ENCODE measurements around the gene ITFG1. TPM values are rescaled to one million over a fixed set of nuclear protein-coding genes. Genes with fewer than 3 reads are reported as not detected.

Gene ITFG1
- total and polyA plus RNA-seq, 9 of the 15 experiments (the other 6 are each of a cell fraction or from before 2014, with no cell fraction given): 17.1 to 83.5 (median 35.8) TPM

- peak; percentile 75; the same call in 1 of the 2 replicates for TF ChIP-seq TRIM28 (IDR thresholded peaks at IDR 0.05)
- no peak for TF ChIP-seq CCAR2 (IDR thresholded peaks at IDR 0.05; ENCODE audit: low read depth, low read length)
- no peak for TF ChIP-seq ZNF436 (CRISPR knock-in tag; IDR thresholded peaks at IDR 0.05)
Observed at GRCh38 chr16:47490471-47490870, 29.6 kb upstream of the ITFG1 start (continued).

GRCh38 chr16:47488051-47488450 lies 27.2 kb upstream of the ITFG1 start:
- ChIA-PET POLR2A (no interaction called here), CTCF (ENCODE audit: low intra/inter-chr PET ratio) (no interaction called here)
- H3K9ac ChIP-seq (ENCODE audit: insufficient read depth in 1 of 2, low read depth in 2 of 2, low read length in 2 of 2): no peak overlapping the region
- TF ChIP-seq EZH2 (IDR thresholded peaks at IDR 0.05; ENCODE audit: borderline replicate concordance, low read depth, low read length): no peak
- peak in 1 of 2 experiments; percentile 98 for TF ChIP-seq AFF1 (IDR thresholded peaks at IDR 0.05; ENCODE audit: low read depth in 1 of 2, partially characterized antibody in 2 of 2)
- DNase-seq (ENCODE audit: extremely low read depth in 1 of 4, low spot score in 3 of 4) (no peak), FAIRE-seq (no peak), ATAC-seq (no peak)
- H3K4me3 ChIP-seq: no peak overlapping the region
- peaks cover 16% of the 10 kb centered on the region for H3K9me3 ChIP-seq (replicated peaks; ENCODE audit: control insufficient read depth, insufficient read depth, low read depth, low read length)
- no TSS peak for BruUV-seq (replicated peaks)
- H3K4me2 ChIP-seq (ENCODE audit: insufficient read depth, low read length): no peak overlapping the region
- no peaks in the 10 kb centered on the region for H4K20me1 ChIP-seq (replicated peaks; ENCODE audit: control insufficient read depth, insufficient read depth, low read length)
- in situ Hi-C loops (cut with MboI) (no loop called here), intact Hi-C loops (cut with micrococcal nuclease) (no loop called here)
- H3K9me1 ChIP-seq (ENCODE audit: control insufficient read depth, insufficient read depth, low read length): no peaks in the 10 kb centered on the region
- H3K36me3 ChIP-seq (ENCODE audit: control insufficient read depth, insufficient read depth, low read length): peaks cover 22% of the 10 kb centered on the region
- H3K27ac ChIP-seq (ENCODE audit: extremely low read depth, low read depth, low read length): no peak overlapping the region
- peaks cover 89% of the 10 kb centered on the region for H3K79me2 ChIP-seq (ENCODE audit: control insufficient read depth, insufficient read depth, low read length)
- no peak overlapping the region for H2AFZ ChIP-seq (ENCODE audit: low read depth, low read length)
- no peaks in the 10 kb centered on the region for H3K27me3 ChIP-seq (ENCODE audit: control insufficient read depth in 2 of 2, insufficient read depth in 2 of 2, low read length in 2 of 2)
- WGBS (ENCODE audit: insufficient coverage, low coverage, missing lambda C conversion rate): 100% methylated on average over 3 of the region's 3 CpGs
- H3K4me1 ChIP-seq (replicated peaks in 1 of 2; ENCODE audit: control insufficient read depth in 2 of 2, insufficient read depth in 2 of 2, low read length in 2 of 2): peaks cover 4 to 7% of the 10 kb centered on the region in 2 experiments; a peak in 4 of 5 replicates
